Fibroblast of the aortic adventitia (primary cell): ENCODE data around the gene TMEM156. TPM values are rescaled to one million over a fixed set of nuclear protein-coding genes. Genes with fewer than 3 reads are reported as not detected.
A peak's percentile ranks its signal among the peaks of the same experiment; 100 is the strongest.

Experiments used
- DNase-seq: peaks from one replicate; pipeline ENCODE4 v3.0.0-alpha.2; 2010; ENCODE audit warnings: low read depth
- H3K4me3 ChIP-seq: 2 replicates; pipeline ENCODE4 v1.5.1; 2011; ENCODE audit warnings: low read depth, mild to moderate bottlenecking, control low read depth, low read length, moderate library complexity
- CTCF ChIP-seq: IDR thresholded peaks from 2 replicates; pipeline ENCODE4 v1.5.1; 2011; ENCODE audit warnings: mild to moderate bottlenecking, low read length, control low read depth, inconsistent platforms; ENCODE audit not compliant: insufficient read depth
- total RNA-seq: library from RNA; depleted of rRNA; stranded (reverse); fragments of >200 nt; gene quantifications from 2 replicates; pipeline ENCODE4 v1.2.3, GENCODE V29; 2012; ENCODE audit warnings: low replicate concordance

Gene TMEM156
- 0.18 TPM in 1 of 2 replicates, not detected in the other for total RNA-seq

GRCh38 chr4:39032218-39033085, at the start of gene TMEM156:
TSS of gene TMEM156 (minus strand) at chr4:39032409. CDS start at chr4:39032313, 96 bp downstream.
- no peak within 1 kb of the TSS for H3K4me3 ChIP-seq
- TF ChIP-seq CTCF: no peak
- DNase-seq: peak; percentile 14

GRCh38 chr4:39078829-39079228, 46.6 kb upstream of the TMEM156 start:
- no peak for DNase-seq
- no peak overlapping the region for H3K4me3 ChIP-seq
- no peak for TF ChIP-seq CTCF

GRCh38 chr4:39068907-39069306, 36.7 kb upstream of the TMEM156 start:
- DNase-seq: no peak
- H3K4me3 ChIP-seq: no peak overlapping the region
- TF ChIP-seq CTCF: no peak

GRCh38 chr4:39067451-39067850, 35.2 kb upstream of the TMEM156 start:
- H3K4me3 ChIP-seq: no peak overlapping the region
- peak; percentile 22 for DNase-seq
- no peak for TF ChIP-seq CTCF

- no peak for DNase-seq
- H3K4me3 ChIP-seq: no peak overlapping the region
- TF ChIP-seq CTCF: no peak
Measured at GRCh38 chr4:39067031-39067430, 34.8 kb upstream of the TMEM156 start.

GRCh38 chr4:39066371-39066770, 34.2 kb upstream of the TMEM156 start:
- H3K4me3 ChIP-seq: no peak overlapping the region
- DNase-seq: no peak
- no peak for TF ChIP-seq CTCF
